Heart right ventricle (tissue), 16 donors: ENCODE data around the gene PSKH1. TPM values are rescaled to one million over a fixed set of nuclear protein-coding genes. Genes with fewer than 3 reads are reported as not detected.
A peak's percentile ranks its signal among the peaks of the same experiment; 100 is the strongest.

Source experiments
- ATAC-seq, 8 donors: fragments of 200-7000 bp; cut with Tn5 transposase; one replicate each; pipeline ENCODE4 v1.9.1; 2020; ENCODE audit warnings: mild to moderate bottlenecking in 8 of 8, moderate library complexity in 8 of 8, moderate number of reproducible peaks in 1 of 8
- DNase-seq, 2 donors: peaks; one replicate each; pipeline ENCODE4 v3.0.0-alpha.2; 2020
- H3K27ac ChIP-seq, 10 donors: fragments of 200-600 bp; sonication (generic) in 2 of 10; one replicate each; pipeline versions ENCODE4 v1.5.0 to v1.8.0; 2020 to 2022; ENCODE audit warnings: mild to moderate bottlenecking in 3 of 10
- H3K27me3 ChIP-seq, 7 donors: fragments of 200-600 bp; one replicate each; pipeline ENCODE4 v1.8.0; 2021 to 2022; ENCODE audit warnings: mild to moderate bottlenecking in 2 of 7
- H3K36me3 ChIP-seq, 9 donors: fragments of 200-600 bp; sonication (generic) in 1 of 9; one replicate each; pipeline versions ENCODE4 v1.5.0 to v1.8.0; 2020 to 2022; ENCODE audit warnings: mild to moderate bottlenecking in 2 of 9
- H3K4me1 ChIP-seq, 9 donors: fragments of 200-600 bp; sonication (generic) in 1 of 9; one replicate each; pipeline versions ENCODE4 v1.5.0 to v1.8.0; 2020 to 2022; ENCODE audit warnings: mild to moderate bottlenecking in 4 of 9
- H3K4me3 ChIP-seq, 10 donors: fragments of 200-600 bp; sonication (generic) in 2 of 10; one replicate each; pipeline versions ENCODE4 v1.5.0 to v1.8.0; 2020 to 2022; ENCODE audit warnings: mild to moderate bottlenecking in 7 of 10, moderate library complexity in 2 of 10
- H3K9me3 ChIP-seq, 11 donors: fragments of 200-600 bp in 10 of 11; sonication (generic) in 2 of 11; one replicate each; pipeline versions ENCODE4 v1.5.0 to v1.8.0; 2013 to 2022; ENCODE audit warnings: mild to moderate bottlenecking in 2 of 11, control low read depth in 1 of 11, moderate library complexity in 1 of 11
- WGBS, 2 donors: extraction: QIAGEN DNeasy Blood & Tissue Kit; methylation state at CpG; one replicate each; pipeline ENCODE4 v1.1.7; 2013; ENCODE audit warnings: inconsistent platforms in 1 of 2; 5-methylcytosine and 5-hydroxymethylcytosine counted together
- intact Hi-C, 10 donors: fragments of 100-400 bp; cut with DNase I; formaldehyde crosslinking; loops; one replicate each; pipeline versions ENCODE4 v1.11.1 to v1.14.2; 2022
- polyA plus RNA-seq, 2 donors: library from polyadenylated mRNA; stranded (reverse); fragments of 200-250 nt; gene quantifications; one replicate each; pipeline ENCODE4 v1.2.3, GENCODE V29; 2013
- total RNA-seq, 10 donors: library from RNA; stranded (reverse); fragmentation: NEBNext Ultra II Directional in 3 of 10; extraction: Animal tissue kit (Norgen Biotek cat#: 25700) in 3 of 10; gene quantifications; one replicate each; pipeline versions ENCODE4 v1.2.1 to v1.2.4, GENCODE V29; 2021 to 2023
- TF ChIP-seq, protein P1 (sequence below), 9 donors: fragments of 200-600 bp; sonication (generic) in 2 of 9; IDR thresholded peaks; one replicate each; pipeline versions ENCODE4 v1.5.0 to v1.8.0; 2021 to 2022; ENCODE audit warnings: antibody characterized with exemption in 9 of 9, mild to moderate bottlenecking in 5 of 9, moderate library complexity in 1 of 9
- donor health status: Arrhythmogenic right ventricular cardiomyopathy.
- donor health status: ischemic (EF 13 %, LVEDD 7.1; RV severe dilation, severe dysfunction).
- donor health status: healthy with polysubstance abuse.
- donor health status: DM: no; HTN: yes; CAD: no.
- donor health status: DM: no; HTN: no; CAD: no.
- donor health status: ischemic (EF 25% LVEDD 6.9; RV normal size, moderate dysfunction).
- donor health status: ischemic (EF 25% LVEDD 5.7; RV mildly dilated, moderate dysfunction).
- donor health status: healthy.
- donor health status: DM: yes; HTN: yes; CAD: no.
- donor health status: Ischemic cardiomyopathy.
- donor health status: ischemic (EF 35%, LVEDD 5.7; RV mildly dilated, moderate dysfunction).
- donor health status: nonischemic (EF 11% LVEDD 7.7; RV severe dilation, severe dysfunction).
- donor health status: DM: yes; HTN: yes; CAD: no.
- donor health status: PGD.
- donor health status: ischemic (EF 29% LVEDD 5.4; RV normal size, mild dysfunction).
- donor health status: nonischemic (EF 23%, LVEDD 6.1; RV moderate dilation, normal function).

The PSKH1 gene
- total and polyA plus RNA-seq, 12 donors: 15.7 to 24.5 (median 20.5) TPM

- WGBS, 2 donors: 67 to 82% methylated on average over 3 of the region's 3 CpGs
- ATAC-seq: no peak
- peaks cover 17 to 41% (median 31%) of the 10 kb centered on the region in 9 donors for H3K4me1 ChIP-seq
- TF ChIP-seq, protein P1, sequence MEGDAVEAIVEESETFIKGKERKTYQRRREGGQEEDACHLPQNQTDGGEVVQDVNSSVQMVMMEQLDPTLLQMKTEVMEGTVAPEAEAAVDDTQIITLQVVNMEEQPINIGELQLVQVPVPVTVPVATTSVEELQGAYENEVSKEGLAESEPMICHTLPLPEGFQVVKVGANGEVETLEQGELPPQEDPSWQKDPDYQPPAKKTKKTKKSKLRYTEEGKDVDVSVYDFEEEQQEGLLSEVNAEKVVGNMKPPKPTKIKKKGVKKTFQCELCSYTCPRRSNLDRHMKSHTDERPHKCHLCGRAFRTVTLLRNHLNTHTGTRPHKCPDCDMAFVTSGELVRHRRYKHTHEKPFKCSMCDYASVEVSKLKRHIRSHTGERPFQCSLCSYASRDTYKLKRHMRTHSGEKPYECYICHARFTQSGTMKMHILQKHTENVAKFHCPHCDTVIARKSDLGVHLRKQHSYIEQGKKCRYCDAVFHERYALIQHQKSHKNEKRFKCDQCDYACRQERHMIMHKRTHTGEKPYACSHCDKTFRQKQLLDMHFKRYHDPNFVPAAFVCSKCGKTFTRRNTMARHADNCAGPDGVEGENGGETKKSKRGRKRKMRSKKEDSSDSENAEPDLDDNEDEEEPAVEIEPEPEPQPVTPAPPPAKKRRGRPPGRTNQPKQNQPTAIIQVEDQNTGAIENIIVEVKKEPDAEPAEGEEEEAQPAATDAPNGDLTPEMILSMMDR (IDR thresholded peaks at IDR 0.05): no peak
- no peaks in the 10 kb centered on the region for H3K27me3 ChIP-seq
- peak overlapping the region in 1 of 10 donors; percentile 90 for H3K27ac ChIP-seq
- H3K9me3 ChIP-seq: no peaks in the 10 kb centered on the region
- intact Hi-C loops: no loop called here
- peaks cover 6 to 68% (median 50%) of the 10 kb centered on the region in 9 donors for H3K36me3 ChIP-seq
- DNase-seq: no peak
- H3K4me3 ChIP-seq: peak overlapping the region in 7 of 10 donors; percentile 89 to 98 (median 97)
Measured at GRCh38 chr16:67874372-67874771, 18.7 kb upstream of the PSKH1 start.

DNA sequence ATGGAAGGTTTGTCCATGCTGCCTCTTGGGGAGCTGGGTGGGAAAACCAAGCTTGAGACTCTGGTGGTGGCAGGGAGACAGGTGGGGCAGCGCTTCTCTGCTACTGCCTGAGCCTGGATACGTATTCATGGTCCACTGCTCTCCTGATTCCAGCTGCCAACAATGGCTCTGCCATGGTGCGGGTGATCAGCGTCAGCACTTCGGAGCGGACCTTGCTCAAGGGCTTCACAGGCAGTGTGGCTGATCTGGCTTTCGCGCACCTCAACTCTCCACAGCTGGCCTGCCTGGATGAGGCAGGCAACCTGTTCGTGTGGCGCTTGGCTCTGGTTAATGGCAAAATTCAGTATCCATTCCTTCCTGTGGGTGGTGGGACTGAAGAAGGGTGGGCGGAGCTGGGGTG is 16.0 kb upstream of the PSKH1 start:
- Histone ChIP-seq H3K9me3 (no peaks in the 10 kb centered on the region), H3K36me3 (peaks cover 6 to 69% (median 56%) of the 10 kb centered on the region in 9 donors), H3K27ac (no peak overlapping the region), H3K27me3 (no peaks in the 10 kb centered on the region), H3K4me1 (peaks cover 24 to 61% (median 34%) of the 10 kb centered on the region in 9 donors), H3K4me3 (no peak overlapping the region)
- DNase-seq: no peak
- intact Hi-C loops: loop anchor here in 1 of 10 donors (5.0 kb wide), 1 partner anchor 35 kb away; the partner anchor contains the start of gene THAP11
- ATAC-seq: no peak
- 93 to 96% methylated on average over 11 of the region's 11 CpGs for WGBS, 2 donors
- TF ChIP-seq, protein P1 (IDR thresholded peaks at IDR 0.05): no peak

DNA sequence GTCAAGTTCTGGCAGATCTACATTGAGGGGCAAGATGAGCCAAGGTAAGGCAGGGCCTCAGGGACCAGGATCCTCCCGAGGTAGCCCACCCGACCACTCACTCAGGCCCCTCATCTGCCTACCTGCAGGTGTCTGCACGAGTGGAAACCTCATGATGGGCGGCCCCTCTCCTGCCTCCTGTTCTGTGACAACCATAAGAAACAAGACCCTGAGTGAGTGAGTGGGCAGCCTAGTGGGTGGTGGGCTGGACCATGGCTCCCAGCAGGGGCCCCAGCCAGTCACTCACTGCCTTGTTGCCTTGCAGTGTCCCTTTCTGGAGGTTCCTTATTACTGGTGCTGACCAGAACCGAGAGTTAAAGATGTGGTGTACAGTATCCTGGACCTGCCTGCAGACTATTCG is 14.8 kb upstream of the PSKH1 start:
- Histone ChIP-seq H3K36me3 (peaks cover 6 to 80% (median 67%) of the 10 kb centered on the region in 9 donors), H3K9me3 (no peaks in the 10 kb centered on the region), H3K4me1 (peaks cover 29 to 67% (median 38%) of the 10 kb centered on the region in 9 donors), H3K27me3 (no peaks in the 10 kb centered on the region), H3K4me3 (no peak overlapping the region), H3K27ac (no peak overlapping the region)
- intact Hi-C loops: loop anchor here in 1 of 10 donors (5.0 kb wide), 1 partner anchor 36 kb away; the partner anchor contains the start of gene THAP11
- no peak for DNase-seq
- ATAC-seq: no peak
- 90 to 91% methylated on average over 6 of the region's 6 CpGs for WGBS, 2 donors
- TF ChIP-seq, protein P1 (IDR thresholded peaks at IDR 0.05): no peak

- no peak for ATAC-seq
- intact Hi-C loops: loop anchor here in 1 of 10 donors (5.0 kb wide), 1 partner anchor 37 kb away; the partner anchor contains the start of gene THAP11
- no peak for DNase-seq
- WGBS, 2 donors: 95 to 99% methylated on average over 9 of the region's 9 CpGs
- TF ChIP-seq, protein P1 (IDR thresholded peaks at IDR 0.05): no peak
- Histone ChIP-seq H3K36me3 (peaks cover 6 to 86% (median 73%) of the 10 kb centered on the region in 9 donors), H3K27ac (no peak overlapping the region), H3K27me3 (no peaks in the 10 kb centered on the region), H3K4me1 (peaks cover 28 to 67% (median 40%) of the 10 kb centered on the region in 9 donors), H3K4me3 (no peak overlapping the region), H3K9me3 (no peaks in the 10 kb centered on the region)
Measured at GRCh38 chr16:67878846-67879245, 14.2 kb upstream of the PSKH1 start.
